ENCODE measurements around the gene SLC38A6. TPM values are rescaled to one million over a fixed set of nuclear protein-coding genes. Genes with fewer than 3 reads are reported as not detected.

SLC38A6 gene
- total RNA-seq, 1 experiment from 2014 or later, result 9.3 TPM

DNA sequence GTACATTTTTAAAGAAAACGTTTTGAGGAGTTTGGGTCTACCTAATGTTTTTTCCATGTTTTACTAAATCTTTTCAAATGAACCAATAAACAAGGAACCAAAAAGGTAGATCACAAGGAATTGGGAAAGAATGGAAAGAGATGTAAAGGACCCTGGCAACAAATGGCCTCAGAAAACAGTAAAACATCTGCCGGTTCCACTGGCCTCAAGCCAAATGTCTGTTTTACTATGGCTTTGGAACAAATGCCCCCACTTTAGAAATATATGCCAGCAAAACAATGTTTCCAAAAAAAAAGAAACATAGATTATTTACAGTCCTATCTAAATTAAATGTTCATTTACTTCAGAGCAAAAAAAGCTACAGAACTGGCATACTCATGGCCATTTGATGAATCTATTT lies 3.2 kb upstream of the SLC38A6 start:
- in situ Hi-C loops (cut with HindIII; ENCODE audit: low pct_unique_long_range_greater_than_20kb, low sequenced_read_pairs), result no loop called here
- Histone ChIP-seq H3K27me3 (ENCODE audit: control insufficient read depth, insufficient read depth, low read length) (no peaks in the 10 kb centered on the region), H3K36me3 (ENCODE audit: control insufficient read depth, insufficient read depth, low read length) (peaks cover 22% of the 10 kb centered on the region), H3K27ac (ENCODE audit: low read length) (no peak overlapping the region), H3K4me3 (ENCODE audit: low read depth in 2 of 2, low read length in 2 of 2) (no peak overlapping the region), H3K9me3 (ENCODE audit: control insufficient read depth, insufficient read depth, low read depth, low read length) (no peaks in the 10 kb centered on the region), H3K4me1 (ENCODE audit: control insufficient read depth, insufficient read depth, low read length) (peaks cover 8% of the 10 kb centered on the region)
- intact Hi-C loops (cut with micrococcal nuclease; ENCODE audit: unreplicated experiment), result no loop called here
- BruUV-seq (replicated peaks), result no TSS peak
- TF ChIP-seq POLR2AphosphoS5 (IDR thresholded peaks at IDR 0.05; ENCODE audit: low read depth, low read length), result no peak
- TF ChIP-seq TCF7L2 (IDR thresholded peaks at IDR 0.05; ENCODE audit: low read depth, low read length), result no peak
- TF ChIP-seq, protein P1, sequence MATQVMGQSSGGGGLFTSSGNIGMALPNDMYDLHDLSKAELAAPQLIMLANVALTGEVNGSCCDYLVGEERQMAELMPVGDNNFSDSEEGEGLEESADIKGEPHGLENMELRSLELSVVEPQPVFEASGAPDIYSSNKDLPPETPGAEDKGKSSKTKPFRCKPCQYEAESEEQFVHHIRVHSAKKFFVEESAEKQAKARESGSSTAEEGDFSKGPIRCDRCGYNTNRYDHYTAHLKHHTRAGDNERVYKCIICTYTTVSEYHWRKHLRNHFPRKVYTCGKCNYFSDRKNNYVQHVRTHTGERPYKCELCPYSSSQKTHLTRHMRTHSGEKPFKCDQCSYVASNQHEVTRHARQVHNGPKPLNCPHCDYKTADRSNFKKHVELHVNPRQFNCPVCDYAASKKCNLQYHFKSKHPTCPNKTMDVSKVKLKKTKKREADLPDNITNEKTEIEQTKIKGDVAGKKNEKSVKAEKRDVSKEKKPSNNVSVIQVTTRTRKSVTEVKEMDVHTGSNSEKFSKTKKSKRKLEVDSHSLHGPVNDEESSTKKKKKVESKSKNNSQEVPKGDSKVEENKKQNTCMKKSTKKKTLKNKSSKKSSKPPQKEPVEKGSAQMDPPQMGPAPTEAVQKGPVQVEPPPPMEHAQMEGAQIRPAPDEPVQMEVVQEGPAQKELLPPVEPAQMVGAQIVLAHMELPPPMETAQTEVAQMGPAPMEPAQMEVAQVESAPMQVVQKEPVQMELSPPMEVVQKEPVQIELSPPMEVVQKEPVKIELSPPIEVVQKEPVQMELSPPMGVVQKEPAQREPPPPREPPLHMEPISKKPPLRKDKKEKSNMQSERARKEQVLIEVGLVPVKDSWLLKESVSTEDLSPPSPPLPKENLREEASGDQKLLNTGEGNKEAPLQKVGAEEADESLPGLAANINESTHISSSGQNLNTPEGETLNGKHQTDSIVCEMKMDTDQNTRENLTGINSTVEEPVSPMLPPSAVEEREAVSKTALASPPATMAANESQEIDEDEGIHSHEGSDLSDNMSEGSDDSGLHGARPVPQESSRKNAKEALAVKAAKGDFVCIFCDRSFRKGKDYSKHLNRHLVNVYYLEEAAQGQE (IDR thresholded peaks at IDR 0.05; ENCODE audit: insufficient read depth in 1 of 2, low read depth in 2 of 2, low read length in 1 of 2), result no peak
- TF ChIP-seq, protein P2, sequence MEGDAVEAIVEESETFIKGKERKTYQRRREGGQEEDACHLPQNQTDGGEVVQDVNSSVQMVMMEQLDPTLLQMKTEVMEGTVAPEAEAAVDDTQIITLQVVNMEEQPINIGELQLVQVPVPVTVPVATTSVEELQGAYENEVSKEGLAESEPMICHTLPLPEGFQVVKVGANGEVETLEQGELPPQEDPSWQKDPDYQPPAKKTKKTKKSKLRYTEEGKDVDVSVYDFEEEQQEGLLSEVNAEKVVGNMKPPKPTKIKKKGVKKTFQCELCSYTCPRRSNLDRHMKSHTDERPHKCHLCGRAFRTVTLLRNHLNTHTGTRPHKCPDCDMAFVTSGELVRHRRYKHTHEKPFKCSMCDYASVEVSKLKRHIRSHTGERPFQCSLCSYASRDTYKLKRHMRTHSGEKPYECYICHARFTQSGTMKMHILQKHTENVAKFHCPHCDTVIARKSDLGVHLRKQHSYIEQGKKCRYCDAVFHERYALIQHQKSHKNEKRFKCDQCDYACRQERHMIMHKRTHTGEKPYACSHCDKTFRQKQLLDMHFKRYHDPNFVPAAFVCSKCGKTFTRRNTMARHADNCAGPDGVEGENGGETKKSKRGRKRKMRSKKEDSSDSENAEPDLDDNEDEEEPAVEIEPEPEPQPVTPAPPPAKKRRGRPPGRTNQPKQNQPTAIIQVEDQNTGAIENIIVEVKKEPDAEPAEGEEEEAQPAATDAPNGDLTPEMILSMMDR (IDR thresholded peaks at IDR 0.05), result no peak
- TF ChIP-seq SIN3A (IDR thresholded peaks at IDR 0.05; ENCODE audit: borderline replicate concordance, insufficient read depth, low read depth, low read length), result no peak
- no peak for ATAC-seq
- DNase-seq (ENCODE audit: low read depth, low spot score), result no peak
- CTCF ChIA-PET, result interaction anchor here (0.6 kb wide), 1 partner anchor 14 kb away, joined by 3 read pairs; no protein-coding TSS in a partner anchor
- POLR2A ChIA-PET, result no interaction called here

DNA sequence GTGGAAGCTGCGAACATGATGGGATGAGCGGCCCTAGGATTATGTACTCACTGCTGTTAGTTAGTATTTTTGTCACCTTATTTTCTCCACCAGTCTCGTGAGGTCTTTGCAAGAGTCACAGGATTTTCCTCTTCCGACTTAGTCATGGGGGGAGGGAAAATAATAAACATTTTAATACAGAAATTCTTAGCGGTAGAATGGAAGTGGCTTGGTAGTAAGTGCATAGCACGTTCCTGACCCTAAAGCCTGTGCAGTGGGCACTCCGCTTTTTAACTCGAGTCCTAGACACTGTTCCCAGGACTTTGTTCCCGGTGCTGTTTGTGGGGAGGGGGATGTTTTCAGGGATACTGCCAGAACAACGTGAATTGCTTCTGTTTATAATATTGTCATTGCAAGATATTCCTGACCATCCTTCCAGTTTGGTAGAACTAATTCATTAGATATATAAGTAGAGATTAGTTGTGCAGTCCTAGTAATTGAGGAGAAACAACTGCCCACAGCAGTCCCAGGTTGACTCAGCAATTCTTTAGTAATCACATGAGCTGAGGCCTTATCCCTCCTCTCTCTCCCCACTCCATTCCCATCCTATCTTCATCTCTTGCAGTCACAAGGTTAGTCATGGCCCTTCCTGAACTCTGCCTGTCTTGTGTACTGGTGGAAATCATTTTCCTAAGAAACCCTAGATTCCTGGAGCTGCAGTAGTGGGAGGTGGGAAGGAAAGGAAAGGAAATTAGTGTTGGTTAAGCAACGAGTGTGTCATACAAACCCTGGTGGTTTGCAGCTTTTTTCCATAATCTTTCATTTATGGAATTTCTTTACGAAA lies 799 bp downstream of the SLC38A6 start:
- intact Hi-C loops (cut with micrococcal nuclease; ENCODE audit: unreplicated experiment), result loop anchor here (1.0 to 5.0 kb wide), 2 partner anchors 258 to 335 kb away; partner anchors contain the start of genes SIX1 and SIX4
- TSS peak; percentile 72 for BruUV-seq (replicated peaks)
- in situ Hi-C loops (cut with HindIII; ENCODE audit: low pct_unique_long_range_greater_than_20kb, low sequenced_read_pairs), result no loop called here
- ChIA-PET POLR2A (no interaction called here), CTCF (no interaction called here)
- DNase-seq (ENCODE audit: low read depth, low spot score), result no peak
- peak overlapping the region; percentile 73 for H3K27ac ChIP-seq (ENCODE audit: low read length)
- H3K27me3 ChIP-seq (ENCODE audit: control insufficient read depth, insufficient read depth, low read length), result no peaks in the 10 kb centered on the region
- peaks cover 18% of the 10 kb centered on the region for H3K36me3 ChIP-seq (ENCODE audit: control insufficient read depth, insufficient read depth, low read length)
- peak overlapping the region; percentile 92 to 95 for H3K4me3 ChIP-seq (ENCODE audit: low read depth in 2 of 2, low read length in 2 of 2)
- TF ChIP-seq, protein P1 (IDR thresholded peaks at IDR 0.05; ENCODE audit: insufficient read depth in 1 of 2, low read depth in 2 of 2, low read length in 1 of 2), result no peak
- no peak for TF ChIP-seq SIN3A (IDR thresholded peaks at IDR 0.05; ENCODE audit: borderline replicate concordance, insufficient read depth, low read depth, low read length)
- peaks cover 9% of the 10 kb centered on the region for H3K4me1 ChIP-seq (ENCODE audit: control insufficient read depth, insufficient read depth, low read length)
- ATAC-seq, result peak; percentile 20
- no peaks in the 10 kb centered on the region for H3K9me3 ChIP-seq (ENCODE audit: control insufficient read depth, insufficient read depth, low read depth, low read length)

Data from Panc1 (cell line).